ENCODE measurements around the gene HSPB6. TPM values are rescaled to one million over a fixed set of nuclear protein-coding genes. Genes with fewer than 3 reads are reported as not detected.

HSPB6 gene
- total RNA-seq, 1 experiment from 2014 or later: 0.93 TPM

- intact Hi-C loops (cut with micrococcal nuclease): no loop called here
- ChIA-PET POLR2A (no interaction called here), RAD21 (ENCODE audit: low non-redundant PET in 1 of 2, low total read pairs in 2 of 2, uncharacterized antibody in 2 of 2, unreplicated experiment in 2 of 2) (no interaction called here), CTCF (no interaction called here)
- no peak overlapping the region for H3K4me2 ChIP-seq (ENCODE audit: low read length)
- no peak overlapping the region for H3K27ac ChIP-seq (ENCODE audit: low read depth, low read length)
- no peaks in the 10 kb centered on the region for H3K27me3 ChIP-seq (ENCODE audit: insufficient read depth, low read length)
- H3K9me3 ChIP-seq (ENCODE audit: control insufficient read depth in 1 of 2, insufficient read depth in 1 of 2, low read depth in 1 of 2, low read length in 2 of 2): no peaks in the 10 kb centered on the region
- ATAC-seq: no peak
- peaks cover 0 to 10% of the 10 kb centered on the region in 2 experiments; a peak in 1 of 4 replicates for H3K4me1 ChIP-seq (ENCODE audit: control insufficient read depth in 1 of 2, insufficient read depth in 2 of 2, low read length in 2 of 2)
- H3K4me3 ChIP-seq (replicated peaks in 1 of 2; ENCODE audit: low read depth in 1 of 2, low read length in 2 of 2): no peak overlapping the region
- no peaks in the 10 kb centered on the region for H4K20me1 ChIP-seq (ENCODE audit: insufficient read depth)
- H2AFZ ChIP-seq (ENCODE audit: low read depth, low read length, poor library complexity, severe bottlenecking): no peak overlapping the region
- no peaks in the 10 kb centered on the region for H3K79me2 ChIP-seq (ENCODE audit: insufficient read depth, low read length)
- H3K9me2 ChIP-seq (ENCODE audit: insufficient read depth): no peaks in the 10 kb centered on the region
- no peak for DNase-seq (ENCODE audit: low read depth, low spot score)
- no TSS peak for BruUV-seq (replicated peaks)
- no peak for TF ChIP-seq EGR1 (IDR thresholded peaks at IDR 0.05; ENCODE audit: low read depth)
- no peak for TF ChIP-seq SRF (IDR thresholded peaks at IDR 0.05; ENCODE audit: low read depth)
- no peak for TF ChIP-seq ELF1 (IDR thresholded peaks at IDR 0.05; ENCODE audit: borderline replicate concordance, low read depth)
- no peak for TF ChIP-seq YY1 (IDR thresholded peaks at IDR 0.05; ENCODE audit: extremely low read depth, insufficient replicate concordance, low read depth, low read length)
- TF ChIP-seq ZNF274 (IDR thresholded peaks at IDR 0.05; ENCODE audit: low read depth, low read length): no peak
- H3K9ac ChIP-seq (ENCODE audit: low read length): no peak overlapping the region
- no peaks in the 10 kb centered on the region for H3K36me3 ChIP-seq (ENCODE audit: control insufficient read depth in 1 of 2, insufficient read depth in 2 of 2, low read length in 2 of 2)
Measured at GRCh38 chr19:35708391-35708790, 48.4 kb downstream of the HSPB6 start.

Other genes with a start within 250 kb of the HSPB6 start
- 246 TPM for gene DMKN, start 243.4 kb downstream of the HSPB6 start, total RNA-seq (2021; ENCODE audit: unreplicated experiment)
- 0.66 TPM for gene SBSN, start 228.7 kb downstream of the HSPB6 start, total RNA-seq (2021; ENCODE audit: unreplicated experiment)
- not detected for gene GAPDHS, start 223.6 kb downstream of the HSPB6 start, total RNA-seq (2021; ENCODE audit: unreplicated experiment)
- gene TMEM147, start 211.4 kb downstream of the HSPB6 start, total RNA-seq (2021; ENCODE audit: unreplicated experiment): 128 TPM
- gene ATP4A, start 193.4 kb downstream of the HSPB6 start, total RNA-seq (2021; ENCODE audit: unreplicated experiment): 0.27 TPM
- not detected for gene PMIS2, start 170.9 kb downstream of the HSPB6 start, total RNA-seq (2021; ENCODE audit: unreplicated experiment)
- gene HAUS5, start 144.3 kb downstream of the HSPB6 start, total RNA-seq (2021; ENCODE audit: unreplicated experiment): 31.7 TPM
- gene RBM42, start 128.0 kb downstream of the HSPB6 start, total RNA-seq (2021; ENCODE audit: unreplicated experiment): 87.2 TPM
- 1.5 TPM for gene ETV2, start 115.3 kb downstream of the HSPB6 start, total RNA-seq (2021; ENCODE audit: unreplicated experiment)
- 496 TPM for gene COX6B1, start 108.7 kb downstream of the HSPB6 start, total RNA-seq (2021; ENCODE audit: unreplicated experiment)
- 0.69 TPM for gene UPK1A, start 90.5 kb downstream of the HSPB6 start, total RNA-seq (2021; ENCODE audit: unreplicated experiment)
- gene ZBTB32, start 52.5 kb downstream of the HSPB6 start, total RNA-seq (2021; ENCODE audit: unreplicated experiment): not detected
- gene KMT2B, start 39.0 kb downstream of the HSPB6 start, total RNA-seq (2021; ENCODE audit: unreplicated experiment): 29.9 TPM
- gene IGFLR1, start 14.6 kb downstream of the HSPB6 start, total RNA-seq (2021; ENCODE audit: unreplicated experiment): 8.3 TPM
- gene U2AF1L4, start 11.6 kb downstream of the HSPB6 start, total RNA-seq (2021; ENCODE audit: unreplicated experiment): 15.6 TPM
- gene PSENEN, start 11.4 kb downstream of the HSPB6 start, total RNA-seq (2021; ENCODE audit: unreplicated experiment): 55.3 TPM
- gene LIN37, start 8.5 kb downstream of the HSPB6 start, total RNA-seq (2021; ENCODE audit: unreplicated experiment): 10.1 TPM
- gene PROSER3, start 1.1 kb upstream of the HSPB6 start, total RNA-seq (2021; ENCODE audit: unreplicated experiment): 42.5 TPM
- gene ARHGAP33, start 18.5 kb upstream of the HSPB6 start, total RNA-seq (2021; ENCODE audit: unreplicated experiment): 30.2 TPM
- gene PRODH2, start 55.8 kb upstream of the HSPB6 start, total RNA-seq (2021; ENCODE audit: unreplicated experiment): 0.44 TPM
- 0.57 TPM for gene NPHS1, start 95.5 kb upstream of the HSPB6 start, total RNA-seq (2021; ENCODE audit: unreplicated experiment)
- gene KIRREL2, start 99.9 kb upstream of the HSPB6 start, total RNA-seq (2021; ENCODE audit: unreplicated experiment): 1.3 TPM
- 41.2 TPM for gene APLP1, start 111.5 kb upstream of the HSPB6 start, total RNA-seq (2021; ENCODE audit: unreplicated experiment)
- 13.7 TPM for gene NFKBID, start 143.5 kb upstream of the HSPB6 start, total RNA-seq (2021; ENCODE audit: unreplicated experiment)
- 1.2 TPM for gene HCST, start 145.5 kb upstream of the HSPB6 start, total RNA-seq (2021; ENCODE audit: unreplicated experiment)
- 0.49 TPM for gene TYROBP, start 151.3 kb upstream of the HSPB6 start, total RNA-seq (2021; ENCODE audit: unreplicated experiment)
- gene LRFN3, start 179.3 kb upstream of the HSPB6 start, total RNA-seq (2021; ENCODE audit: unreplicated experiment): 18.8 TPM
- gene SDHAF1, start 238.2 kb upstream of the HSPB6 start, total RNA-seq (2021; ENCODE audit: unreplicated experiment): 21.0 TPM